Measurements from ENCODE around the gene MTG2.

The MTG2 gene

DNA sequence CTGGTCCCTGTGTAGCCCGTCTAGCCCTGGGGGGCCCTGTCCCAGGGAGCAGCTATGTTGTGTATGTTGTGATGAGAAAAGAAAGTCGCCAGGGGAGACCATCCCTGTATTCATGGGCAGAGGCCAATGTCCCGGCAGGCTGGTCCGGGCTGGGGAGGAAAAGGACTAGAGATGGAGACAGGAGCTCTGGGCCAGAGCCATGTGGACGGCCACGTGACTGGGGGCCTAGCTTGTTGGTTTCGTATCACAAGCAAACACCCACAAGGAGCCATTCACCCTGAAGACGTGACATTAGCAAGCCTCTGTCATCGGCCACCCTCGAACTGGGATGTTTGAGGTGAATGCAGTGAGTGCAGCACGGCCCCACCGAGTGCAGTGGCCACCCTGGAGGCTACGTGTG is 40.1 kb downstream of the MTG2 start:
- no peak for DNase-seq

DNA sequence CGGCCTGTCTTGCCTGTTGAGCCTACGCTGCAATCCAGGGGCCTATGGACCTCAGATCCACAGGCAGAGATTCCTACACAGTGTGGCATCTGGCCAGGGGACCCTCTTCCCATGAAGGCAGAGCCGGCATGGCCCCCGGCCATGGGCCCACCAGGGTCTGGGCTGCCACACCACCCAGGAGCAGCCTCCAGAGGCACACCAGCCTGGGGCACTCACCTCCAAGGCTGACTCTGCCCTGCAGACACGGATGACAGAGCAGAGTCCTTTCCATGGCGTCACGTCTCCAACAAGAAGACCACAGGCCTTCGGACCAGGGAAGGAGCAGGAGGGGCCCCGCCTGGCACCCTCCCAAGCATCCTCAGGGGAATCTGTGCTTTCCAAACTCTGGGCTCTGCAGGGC is 40.7 kb downstream of the MTG2 start:
- no peak for DNase-seq

DNA sequence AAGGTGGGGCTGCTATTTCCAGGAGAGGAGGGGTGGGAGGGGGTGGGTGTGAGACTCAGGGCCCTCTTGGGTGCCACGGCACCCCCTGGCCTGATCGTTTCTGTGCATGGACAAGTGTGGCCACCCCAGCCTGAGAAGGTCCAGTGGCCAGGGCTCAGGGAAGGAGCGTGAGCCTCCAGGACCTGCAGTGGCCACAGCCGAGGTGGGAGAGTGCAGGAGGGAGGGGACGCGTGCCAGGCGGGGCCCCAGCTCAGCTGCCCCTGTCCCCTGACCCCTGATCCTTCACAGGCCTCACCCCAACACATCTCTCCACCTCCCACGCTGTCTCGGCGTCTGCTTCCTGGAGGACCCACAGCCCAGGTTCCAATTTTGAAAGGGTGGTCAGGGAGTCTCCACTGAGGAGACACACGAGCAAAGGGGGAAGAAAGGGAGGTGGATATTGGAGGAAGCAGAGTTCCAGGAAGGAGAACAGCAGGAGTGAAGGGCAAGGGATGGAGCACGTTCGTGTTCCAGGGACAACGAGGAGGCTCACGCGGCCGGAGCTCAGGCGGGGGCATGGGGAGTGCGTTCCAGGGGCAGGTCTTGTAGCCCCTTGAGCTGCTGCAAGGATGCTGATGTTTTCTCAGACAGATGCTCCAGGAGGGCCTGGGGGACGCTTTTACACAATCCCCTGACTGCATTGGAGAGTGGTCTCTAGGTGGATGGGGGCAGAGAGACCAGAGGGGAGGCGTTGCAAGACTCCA is 41.5 kb downstream of the MTG2 start:
- no peak for DNase-seq

DNA sequence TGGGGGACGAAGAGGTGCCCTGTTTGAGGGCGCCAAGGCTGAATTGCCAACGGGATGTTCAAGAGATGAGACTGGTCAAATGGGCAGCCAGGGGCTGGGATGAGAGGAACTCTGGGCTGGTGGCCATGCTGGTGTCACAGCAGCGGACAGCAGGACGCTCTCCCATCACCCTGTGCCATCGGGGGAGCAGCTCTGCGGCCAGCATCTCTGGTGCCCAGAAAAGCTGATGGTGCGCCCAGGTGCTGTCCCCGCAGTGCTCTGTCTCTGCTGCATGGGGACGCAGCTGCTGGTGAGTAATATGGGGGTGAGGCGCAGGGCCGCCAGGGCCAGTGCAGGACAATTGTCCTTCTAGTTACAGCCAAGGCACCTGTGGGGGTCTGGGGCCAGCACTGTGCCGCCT is 42.2 kb downstream of the MTG2 start:
- no peak for DNase-seq

DNA sequence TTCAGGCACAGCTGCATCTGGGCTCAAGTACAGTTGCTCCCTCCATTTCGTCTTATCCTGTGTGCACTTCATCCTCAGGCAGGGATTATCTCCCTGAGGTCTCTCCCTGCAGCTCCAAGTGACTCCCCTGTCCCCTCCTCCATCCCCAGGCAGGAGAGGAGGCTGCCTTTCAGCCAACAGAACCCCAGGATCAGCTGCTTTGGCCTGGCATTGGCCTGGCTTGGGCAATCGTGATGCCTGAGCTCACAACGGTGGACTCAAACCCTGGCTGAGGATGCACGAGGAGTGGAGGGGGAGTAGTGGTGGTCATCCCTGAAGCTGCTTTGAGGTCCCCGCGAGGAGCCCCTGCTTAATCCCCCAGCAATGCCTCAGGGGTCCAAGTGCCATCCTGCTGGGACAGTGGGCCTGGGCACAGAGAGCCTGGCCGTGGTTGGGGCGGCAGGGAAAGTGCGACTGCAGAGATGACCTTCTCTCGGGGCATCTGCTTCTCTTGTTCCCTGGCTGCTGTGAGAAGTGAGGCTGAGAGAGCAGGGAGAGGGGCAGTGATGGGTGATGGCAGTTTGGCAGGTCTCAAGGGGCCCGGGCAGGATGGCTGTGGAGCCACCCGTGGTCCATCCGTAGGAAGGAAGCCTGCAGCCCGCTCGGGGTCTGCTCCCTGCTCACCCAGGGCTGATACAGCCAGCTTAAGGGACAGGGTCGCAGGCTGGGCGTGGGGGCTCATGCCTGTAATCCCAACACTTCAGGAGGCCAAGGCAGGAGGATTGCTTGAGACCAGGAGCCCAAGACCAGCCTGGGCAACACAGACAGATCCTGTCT is 43.2 kb downstream of the MTG2 start:
- no peak for DNase-seq

DNA sequence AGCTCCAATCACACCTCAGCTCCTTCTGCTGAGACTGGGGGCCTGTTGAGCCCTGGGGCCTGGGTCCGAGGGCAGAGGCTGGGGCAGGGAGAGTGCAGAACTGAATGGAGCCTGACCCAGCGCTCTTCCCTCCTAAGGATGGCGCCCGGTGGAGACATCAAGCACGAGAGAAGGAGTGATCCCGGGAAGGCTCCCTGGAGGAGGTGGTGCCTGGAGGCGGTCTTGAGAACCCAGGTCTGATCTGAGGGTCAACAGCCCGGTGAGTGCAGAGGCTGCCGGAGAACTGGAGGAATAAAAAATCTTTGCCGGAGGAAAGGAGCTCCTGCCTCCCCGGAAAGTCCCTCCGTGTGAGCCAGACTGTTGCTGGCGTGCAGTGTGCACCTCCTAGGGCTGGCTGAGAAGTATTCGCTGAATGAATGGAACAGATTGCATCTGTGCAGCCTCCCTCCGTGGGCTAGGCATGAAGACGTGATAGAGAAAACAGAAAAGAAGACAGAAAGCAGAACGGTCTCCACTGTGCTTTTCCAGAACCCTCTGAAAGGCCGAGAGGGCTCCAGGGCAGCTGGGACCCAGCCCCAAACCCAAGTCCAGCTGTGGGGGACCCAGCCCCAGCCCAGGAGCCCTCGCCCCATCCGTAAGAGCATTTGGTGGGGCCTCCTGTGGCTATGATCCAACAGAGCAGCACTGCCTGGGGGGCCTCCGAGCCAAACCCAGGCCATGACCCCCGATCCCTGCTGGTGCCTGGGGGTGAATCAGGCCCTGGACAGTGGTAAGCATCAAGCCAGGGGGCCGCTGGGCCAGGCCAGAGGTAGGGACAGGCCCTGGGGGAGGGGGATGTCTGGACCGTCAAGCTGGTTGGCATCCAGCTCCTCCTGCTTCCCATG is 44.1 kb downstream of the MTG2 start:
- no peak for DNase-seq

DNA sequence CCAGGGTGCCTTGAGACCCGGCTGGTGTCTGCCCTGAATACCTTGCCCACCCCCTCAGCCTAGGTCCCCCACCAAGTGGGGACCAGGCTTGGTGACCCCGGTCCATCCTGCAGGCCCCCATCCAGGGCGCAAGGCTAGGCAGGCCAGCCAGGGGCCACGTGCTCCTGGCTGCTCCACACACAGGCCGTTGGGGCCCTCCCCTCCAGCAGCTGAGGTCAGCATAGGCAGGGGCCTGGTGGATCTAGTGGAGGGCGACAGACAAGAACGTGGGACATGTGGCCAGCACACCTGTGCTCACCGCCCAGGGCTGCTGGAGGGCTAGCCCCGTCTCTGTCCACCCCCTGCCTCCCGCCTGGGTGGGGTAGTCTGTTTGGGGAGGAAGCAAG is 44.8 kb downstream of the MTG2 start:
- no peak for DNase-seq

DNA sequence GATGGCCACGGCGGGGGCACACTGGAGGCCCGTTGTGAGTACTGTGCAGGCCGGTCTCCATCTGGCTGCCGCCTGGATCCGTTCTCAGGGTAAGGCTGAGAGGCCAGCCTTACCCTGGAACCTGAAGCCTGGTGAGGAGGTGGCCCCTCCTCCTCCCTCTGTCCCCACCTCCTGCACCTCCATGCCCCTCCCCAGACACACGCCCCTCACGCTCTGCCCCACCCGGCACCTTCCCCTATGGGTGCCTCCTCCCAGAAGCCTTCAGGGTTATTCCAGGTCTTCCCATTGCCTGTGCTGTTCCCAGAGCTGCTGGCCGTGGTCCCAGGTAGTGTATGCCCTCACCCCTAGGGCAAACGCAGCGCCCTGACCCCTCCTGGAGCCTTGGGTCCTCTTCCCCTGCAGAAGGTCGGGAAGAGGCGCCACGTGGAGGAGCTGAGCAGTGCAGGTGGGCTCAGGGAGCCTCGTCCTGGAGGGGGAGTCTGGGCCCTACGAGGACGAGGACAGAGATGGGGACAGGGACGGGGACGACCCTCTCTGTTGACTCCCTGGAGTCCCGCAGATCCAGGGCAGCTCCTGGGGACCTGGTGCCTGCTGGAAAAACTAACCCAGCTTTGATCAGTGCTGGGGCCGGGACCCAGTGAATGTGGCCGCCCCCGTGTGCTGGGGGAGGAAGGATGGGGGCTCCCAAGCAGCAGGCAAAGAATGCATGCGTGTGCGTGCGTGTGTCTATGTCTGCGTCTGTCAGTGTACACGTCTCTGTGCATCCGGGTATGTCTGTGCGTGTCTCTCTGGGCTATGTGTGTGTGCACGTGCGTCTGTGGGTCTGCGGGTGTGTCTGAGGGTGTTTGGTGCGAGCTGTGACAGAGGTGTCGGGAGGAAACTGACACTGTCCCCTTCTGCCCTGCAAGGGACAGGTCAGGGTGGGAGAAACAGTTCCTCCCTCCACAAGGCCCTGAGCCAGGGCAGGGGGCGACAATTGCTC is 45.4 kb downstream of the MTG2 start:
- DNase-seq: no peak

DNA sequence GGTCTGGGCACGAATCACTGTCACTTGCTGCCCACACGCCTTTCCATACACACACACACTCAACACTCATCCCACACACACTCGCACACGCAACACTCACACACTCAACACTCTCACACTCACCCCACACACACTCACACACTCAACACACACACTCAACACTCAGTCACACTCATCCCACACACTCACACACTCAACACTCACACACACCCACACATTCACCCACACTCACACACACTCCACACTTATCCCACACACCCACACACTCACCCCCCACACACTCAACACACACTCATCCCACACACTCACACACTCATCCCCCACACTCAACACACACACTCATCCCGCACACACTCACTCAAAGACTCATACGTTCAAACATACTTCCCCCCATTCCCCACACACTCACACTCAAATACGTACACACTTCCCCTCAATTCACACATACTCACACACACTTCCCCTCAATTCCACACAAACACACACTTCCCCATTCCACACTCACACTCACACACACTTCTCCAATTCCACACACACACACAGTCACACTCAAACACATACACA is 46.2 kb downstream of the MTG2 start:
- DNase-seq: no peak

DNA sequence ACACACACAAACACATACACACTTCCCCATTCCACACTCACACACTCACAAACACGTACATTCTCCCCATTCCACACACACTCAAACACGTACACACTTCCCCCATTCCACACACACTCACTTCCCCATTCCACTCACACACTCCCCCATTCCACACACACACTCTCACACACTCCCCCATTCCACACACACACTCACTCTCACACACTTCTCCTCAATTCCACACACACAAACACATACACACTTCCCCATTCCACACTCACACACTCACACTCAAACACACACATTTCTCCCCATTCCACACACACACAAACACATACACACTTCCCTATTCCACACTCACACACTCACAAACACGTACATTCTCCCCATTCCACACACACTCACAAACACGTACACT is 46.8 kb downstream of the MTG2 start:
- no peak for DNase-seq

DNA sequence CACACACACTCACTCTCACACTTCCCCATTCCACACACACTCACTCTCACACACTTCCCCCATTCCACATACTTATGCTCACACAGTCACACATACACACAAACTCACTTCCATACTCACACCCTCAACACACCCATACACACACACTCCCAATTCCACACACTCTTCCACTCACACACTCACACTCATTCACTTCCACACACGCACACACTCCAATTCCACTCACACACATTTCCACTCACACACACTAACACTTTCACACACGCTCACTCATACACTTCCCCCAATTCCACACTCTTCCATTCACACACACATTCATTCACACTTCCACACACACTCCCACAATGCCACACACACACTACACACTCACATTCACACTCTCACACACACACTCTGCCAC is 47.4 kb downstream of the MTG2 start:
- no peak for DNase-seq

DNA sequence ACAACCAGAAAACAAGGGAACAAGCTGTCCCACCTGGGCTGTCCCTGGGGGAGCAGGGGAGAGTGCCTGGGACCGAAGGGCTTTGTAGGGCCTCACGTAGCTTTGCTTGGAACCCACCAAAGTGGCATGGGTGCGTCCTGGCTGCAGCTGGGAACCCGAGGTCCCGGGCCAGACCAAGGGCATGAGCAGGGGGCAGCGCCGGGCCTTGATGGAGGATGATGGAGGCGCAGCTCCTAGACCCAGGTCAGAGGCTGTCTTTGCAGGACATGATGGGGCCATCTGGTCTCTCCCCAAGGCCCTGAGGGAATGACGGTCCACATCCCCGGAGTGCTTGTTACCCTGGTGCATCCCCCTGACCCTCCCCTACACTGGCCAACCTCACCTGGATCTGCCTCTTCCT is 47.9 kb downstream of the MTG2 start:
- no peak for DNase-seq

DNA sequence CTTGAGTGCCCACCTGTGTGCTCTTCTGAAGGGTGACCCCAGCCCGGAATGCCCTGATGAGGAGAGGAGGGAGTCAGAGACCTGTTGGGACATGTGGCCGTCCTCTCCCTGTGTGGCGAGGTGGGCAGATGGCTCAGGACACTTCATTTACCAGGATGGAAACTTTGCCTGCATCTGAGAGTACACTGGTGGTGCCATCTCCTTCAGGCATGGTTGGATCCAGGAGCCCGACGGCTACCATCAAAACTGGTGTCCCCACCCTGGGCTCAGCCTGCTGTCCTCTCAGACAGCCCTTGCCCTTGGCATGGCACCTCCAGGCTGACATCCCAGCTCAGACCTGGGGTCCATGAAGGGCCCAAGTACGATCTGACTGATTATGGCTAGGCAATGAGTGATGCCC is 48.5 kb downstream of the MTG2 start:
- no peak for DNase-seq

DNA sequence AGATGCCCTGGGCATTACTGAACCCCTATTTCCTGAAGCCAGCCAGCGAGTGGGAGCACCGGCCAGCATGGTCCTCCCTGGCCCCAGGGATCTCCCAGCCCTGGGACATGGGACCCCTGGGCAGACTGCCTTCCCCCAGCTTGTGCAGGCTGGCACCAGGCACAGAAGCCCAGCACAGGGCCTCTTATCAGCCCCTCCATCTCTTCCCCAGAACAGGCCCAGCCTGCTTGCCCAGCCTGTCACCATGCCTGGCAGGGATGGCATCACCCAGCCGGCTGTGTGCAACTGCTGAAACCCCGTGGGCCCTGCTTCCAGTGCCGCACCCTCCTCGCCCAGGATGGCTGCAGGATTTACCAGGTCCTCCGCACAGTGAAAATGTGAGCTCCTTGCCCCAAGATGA is 49.4 kb downstream of the MTG2 start:
- DNase-seq: no peak

DNA sequence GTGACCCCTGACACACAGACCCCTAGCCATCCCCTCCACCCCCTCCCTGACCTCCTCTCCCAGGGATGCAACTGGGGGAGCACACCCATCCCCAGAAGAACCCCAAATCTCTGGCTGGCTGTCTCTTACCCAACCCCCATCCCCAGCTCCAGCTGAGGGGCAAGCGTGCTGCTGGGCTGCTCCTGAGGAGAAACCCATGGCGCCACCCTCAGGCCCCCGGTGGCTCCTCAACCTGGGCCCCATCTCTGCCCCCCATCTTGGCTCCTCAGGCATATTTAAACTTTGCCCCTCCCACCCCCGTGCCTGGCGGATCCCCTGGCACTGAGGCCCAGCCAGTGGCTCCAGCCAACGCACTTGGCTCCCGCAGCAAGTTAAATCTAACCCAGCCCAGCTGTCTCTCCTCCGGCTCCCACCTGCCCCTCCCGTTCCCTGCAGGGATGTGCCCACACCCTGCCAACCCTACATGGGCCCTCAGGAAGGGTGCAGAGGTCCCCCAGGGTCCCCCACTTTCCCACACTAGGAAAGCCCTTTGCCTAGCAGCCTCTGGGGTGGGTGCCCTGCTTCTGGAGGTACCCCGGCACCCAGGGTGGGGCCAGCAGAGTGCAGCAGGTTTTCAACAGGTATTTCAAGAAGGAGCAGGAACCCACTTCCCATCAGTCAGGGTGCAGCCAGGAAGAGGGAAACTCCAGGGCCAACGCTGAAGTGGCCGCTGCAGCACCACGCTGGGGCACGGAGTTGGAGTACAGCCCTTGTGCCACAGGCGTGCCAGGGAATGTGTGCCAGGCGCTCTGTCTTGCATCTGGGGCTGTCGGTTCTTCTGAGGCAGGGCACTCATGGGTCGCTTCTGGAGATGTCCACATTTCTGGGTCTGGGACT is 50.2 kb downstream of the MTG2 start:
- no peak for DNase-seq

DNA sequence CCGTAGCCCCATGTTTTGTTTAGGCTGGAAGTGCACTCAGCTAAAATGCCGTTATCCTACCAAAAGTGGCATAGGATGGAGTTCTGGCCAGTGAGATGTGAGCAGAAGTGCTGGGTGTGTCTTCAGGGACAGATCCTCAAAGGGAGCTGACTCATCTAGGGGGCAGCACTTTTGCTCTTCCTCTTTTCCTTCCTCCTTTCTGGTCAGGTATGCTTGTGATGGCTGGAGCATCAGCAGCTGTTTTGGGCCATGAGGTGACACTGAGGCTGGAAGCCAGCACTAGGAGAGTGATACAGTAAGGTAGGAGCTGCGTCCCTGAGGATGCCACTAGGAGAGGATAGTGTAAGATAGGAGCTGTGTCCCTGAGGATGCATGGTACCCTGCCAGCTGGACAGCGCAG is 50.9 kb downstream of the MTG2 start:
- no peak for DNase-seq

DNA sequence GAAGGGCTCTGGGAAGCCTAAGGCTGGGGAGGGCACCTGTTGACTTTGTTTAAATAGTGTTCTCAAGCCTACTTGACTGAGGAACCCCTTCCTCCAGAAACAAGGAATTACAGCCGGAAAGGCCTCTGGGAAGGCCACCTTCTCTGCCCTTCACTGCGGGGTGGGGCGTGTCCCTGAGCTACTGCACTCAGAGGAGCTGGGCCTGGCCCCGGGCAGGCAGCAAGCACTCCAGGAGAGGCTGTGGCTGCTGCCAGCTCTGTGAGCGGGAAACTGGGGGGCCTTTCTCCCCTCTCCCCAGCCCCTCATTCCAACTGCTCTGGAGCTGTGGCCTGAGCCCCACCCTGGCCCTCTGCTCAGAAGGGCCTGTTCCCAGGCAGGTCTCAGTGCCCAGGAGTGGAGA is 51.5 kb downstream of the MTG2 start:
- DNase-seq: no peak

DNA sequence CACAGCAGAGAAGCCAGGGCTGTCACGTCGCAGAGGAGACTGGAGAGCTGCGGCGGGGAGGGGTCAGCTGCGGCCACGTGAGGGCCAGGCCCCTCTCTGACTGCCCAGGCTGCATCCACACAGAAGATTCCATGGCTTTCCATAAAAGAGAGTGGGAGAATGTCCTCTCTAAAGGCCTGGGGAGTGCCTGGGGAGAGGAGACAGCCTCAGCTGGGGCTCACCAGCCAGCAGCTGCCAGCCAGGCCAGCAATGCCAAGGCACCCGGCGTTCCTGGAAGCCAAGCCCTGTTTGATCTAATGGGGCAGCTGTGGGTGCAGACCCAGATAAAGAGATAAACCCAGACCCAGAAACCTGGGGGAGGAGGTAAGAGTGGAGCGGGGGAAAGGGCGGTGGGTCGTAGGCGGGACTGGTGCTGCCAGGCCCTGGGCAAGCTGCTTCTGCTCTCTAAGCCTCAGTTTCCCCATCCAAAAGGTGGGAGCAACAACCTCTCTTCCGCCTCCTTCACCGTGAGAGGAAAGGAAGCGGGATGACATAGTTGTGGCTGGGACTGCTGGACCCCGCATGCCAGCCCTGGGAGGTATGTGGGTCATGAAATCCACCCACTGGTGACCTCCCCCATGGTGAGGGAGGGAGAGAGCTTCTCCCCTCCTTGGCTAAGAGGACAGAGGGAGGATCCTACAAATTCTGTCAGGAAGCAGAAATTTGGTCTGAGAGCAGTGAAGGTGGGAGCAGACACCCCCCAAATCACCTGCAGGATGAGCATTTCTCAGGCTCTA is 52.4 kb downstream of the MTG2 start:
- no peak for DNase-seq

DNA sequence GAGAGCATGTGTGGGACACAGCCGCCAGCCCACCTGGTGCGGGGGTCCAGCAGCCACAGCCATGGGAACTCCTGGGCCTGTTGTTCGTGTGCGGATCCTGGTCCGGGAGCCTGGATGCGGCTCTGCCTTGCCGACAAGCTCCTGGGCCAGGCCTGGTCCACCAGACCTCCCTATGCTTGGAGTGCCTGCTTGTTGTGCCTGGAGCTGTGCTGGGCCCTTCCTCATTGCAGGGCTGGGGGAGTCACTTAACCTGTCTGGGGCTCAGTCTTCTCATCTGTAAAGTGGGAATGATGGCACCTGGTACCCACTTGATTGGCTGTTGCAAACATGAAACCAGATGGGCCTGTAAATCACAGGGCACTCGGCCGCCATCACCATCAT is 52.9 kb downstream of the MTG2 start:
- no peak for DNase-seq

DNA sequence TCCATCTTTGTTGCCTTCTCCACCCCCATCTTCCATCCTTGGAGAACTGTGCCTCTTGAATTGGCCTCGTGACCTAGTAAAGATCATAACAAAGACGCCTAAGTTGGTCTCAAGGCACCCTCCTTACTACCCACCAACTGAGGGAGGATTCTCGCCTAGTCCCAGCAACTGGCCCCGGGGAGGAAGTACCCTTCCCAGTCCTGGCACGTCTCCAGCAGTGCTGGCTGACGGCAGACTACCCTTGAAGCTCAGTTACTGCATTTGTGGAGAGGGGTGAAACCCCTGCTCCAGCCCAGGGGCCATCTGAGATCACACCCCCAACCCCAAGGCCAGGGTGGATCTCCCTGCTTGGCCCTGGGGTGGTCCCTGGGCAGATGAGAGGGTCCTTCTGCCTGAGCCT is 53.4 kb downstream of the MTG2 start:
- DNase-seq: no peak
